PC-9 (cell line): Measurements from ENCODE around the gene NDUFAF4. TPM values are rescaled to one million over a fixed set of nuclear protein-coding genes. Genes with fewer than 3 reads are reported as not detected.

Source experiments
- BruUV-seq: library from RNA; stranded (reverse); fragments of 400-500 nt; replicated peaks from 2 replicates; lab custom pipeline; 2021; lab: Mats Ljungman, UMichigan
- CTCF ChIA-PET: fragments of 300-600 bp; sonication (Branson Sonifier 250); formaldehyde crosslinking; loops from one replicate; lab custom pipeline; 2022; ENCODE audit warnings: antibody characterized with exemption; lab: Charles Lee
- POLR2A ChIA-PET: fragments of 300-600 bp; sonication (Branson Sonifier 250); formaldehyde crosslinking; loops from one replicate; lab custom pipeline; 2022; ENCODE audit warnings: antibody characterized with exemption; ENCODE audit not compliant: unreplicated experiment; lab: Charles Lee
- DNase-seq, 2 experiments: peaks; one replicate each; pipeline versions ENCODE4 v3.0.0 to v3.0.0-alpha.2; 2015 to 2022; ENCODE audit warnings: mixed read lengths in 1 of 2
- H2AFZ ChIP-seq: fragments of 200-600 bp; sonication (generic); 2 replicates; pipeline ENCODE4 v1.8.1; 2017; ENCODE audit warnings: antibody characterized with exemption
- H3F3A ChIP-seq: fragments of 200-600 bp; sonication (generic); 2 replicates; pipeline ENCODE4 v1.8.1; 2017; ENCODE audit warnings: antibody characterized with exemption, mild to moderate bottlenecking, low read depth; ENCODE audit not compliant: insufficient read depth
- H3K27ac ChIP-seq: fragments of 200-600 bp; sonication (generic); 2 replicates; pipeline ENCODE4 v1.6.1; 2016; ENCODE audit warnings: mixed run types
- H3K27me3 ChIP-seq: fragments of 200-600 bp; sonication (generic); 2 replicates; pipeline ENCODE4 v1.6.1; 2016; ENCODE audit warnings: low read depth, mixed run types; ENCODE audit not compliant: insufficient read depth
- H3K36me3 ChIP-seq: fragments of 200-600 bp; sonication (generic); 2 replicates; pipeline ENCODE4 v1.6.1; 2016; ENCODE audit warnings: low read depth, mixed run types
- H3K4me1 ChIP-seq: fragments of 200-600 bp; sonication (generic); replicated peaks from 2 replicates; pipeline ENCODE4 v1.6.1; 2016; ENCODE audit warnings: mixed run types; ENCODE audit not compliant: insufficient read depth
- H3K4me2 ChIP-seq: fragments of 200-600 bp; sonication (generic); 2 replicates; pipeline ENCODE4 v1.6.1; 2017; ENCODE audit warnings: mixed run types
- H3K4me3 ChIP-seq: fragments of 200-600 bp; sonication (generic); 2 replicates; pipeline ENCODE4 v1.6.1; 2016; ENCODE audit warnings: mixed run types
- H3K79me2 ChIP-seq: fragments of 200-600 bp; sonication (generic); 2 replicates; pipeline ENCODE4 v1.6.1; 2017; ENCODE audit warnings: low read depth, mixed run types
- H3K9me2 ChIP-seq: fragments of 200-600 bp; sonication (generic); 2 replicates; pipeline ENCODE4 v1.8.1; 2017; ENCODE audit warnings: mild to moderate bottlenecking; ENCODE audit not compliant: insufficient read depth
- H3K9me3 ChIP-seq: fragments of 200-600 bp; sonication (generic); 2 replicates; pipeline ENCODE4 v1.8.1; 2016; ENCODE audit warnings: low read depth; ENCODE audit not compliant: insufficient read depth
- H4K20me1 ChIP-seq: fragments of 200-600 bp; sonication (generic); 2 replicates; pipeline ENCODE4 v1.8.1; 2017; ENCODE audit not compliant: insufficient read depth
- CTCF ChIP-seq: fragments of 200-600 bp; sonication (generic); conservative IDR thresholded peaks from 2 replicates; pipeline ENCODE4 v1.6.1; 2017; ENCODE audit warnings: mixed run types, antibody characterized with exemption, mild to moderate bottlenecking, moderate library complexity
- EZH2 ChIP-seq: fragments of 200-600 bp; sonication (generic); IDR thresholded peaks from 2 replicates; pipeline ENCODE4 v1.8.0; 2017; ENCODE audit warnings: antibody characterized with exemption, low read depth
- intact Hi-C: fragments of 100-400 bp; cut with micrococcal nuclease; formaldehyde crosslinking; loops from one replicate; pipeline ENCODE4 v1.10.0; 2022; ENCODE audit not compliant: unreplicated experiment
- total RNA-seq: library from RNA; stranded (reverse); gene quantifications from 2 replicates; pipeline ENCODE4 v1.2.3, GENCODE V29; 2021

The NDUFAF4 gene
- total RNA-seq, 1 experiment from 2014 or later: 35.7 TPM

- intact Hi-C loops: no loop called here
- no peaks in the 10 kb centered on the region for H3K4me1 ChIP-seq
- CTCF ChIA-PET: no interaction called here
Measured at GRCh38 chr6:96913621-96914020, 15.9 kb upstream of the NDUFAF4 start.

GRCh38 chr6:96911751-96912150 lies 14.1 kb upstream of the NDUFAF4 start:
- Histone ChIP-seq H3K36me3 (no peaks in the 10 kb centered on the region), H3K4me3 (no peak overlapping the region), H3K27ac (no peak overlapping the region), H3K79me2 (no peaks in the 10 kb centered on the region), H3K9me3 (no peaks in the 10 kb centered on the region), H4K20me1 (no peaks in the 10 kb centered on the region), H3K27me3 (no peaks in the 10 kb centered on the region), H3K9me2 (no peaks in the 10 kb centered on the region), H3K4me2 (no peak overlapping the region), H3F3A (peaks cover 10% of the 10 kb centered on the region; the same call in 1 of the 2 replicates), H3K4me1 (peaks cover 12% of the 10 kb centered on the region), H2AFZ (no peak overlapping the region)
- BruUV-seq: no TSS peak
- CTCF ChIA-PET: no interaction called here
- TF ChIP-seq CTCF (no peak), EZH2 (no peak)
- POLR2A ChIA-PET: no interaction called here
- no peak for DNase-seq
- intact Hi-C loops: no loop called here

More at GRCh38 chr6:96913621-96914020, 15.9 kb upstream of the NDUFAF4 start:
- Histone ChIP-seq H2AFZ (no peak overlapping the region), H3F3A (no peaks in the 10 kb centered on the region), H3K9me2 (no peaks in the 10 kb centered on the region), H3K4me2 (no peak overlapping the region), H3K27ac (no peak overlapping the region), H4K20me1 (no peaks in the 10 kb centered on the region), H3K4me3 (no peak overlapping the region), H3K36me3 (no peaks in the 10 kb centered on the region), H3K9me3 (no peaks in the 10 kb centered on the region), H3K79me2 (no peaks in the 10 kb centered on the region), H3K27me3 (no peaks in the 10 kb centered on the region)
- no peak for DNase-seq
- no peak for TF ChIP-seq CTCF
- TF ChIP-seq EZH2: no peak
- no TSS peak for BruUV-seq
- POLR2A ChIA-PET: no interaction called here

- no peaks in the 10 kb centered on the region for H3K79me2 ChIP-seq
- no peak overlapping the region for H2AFZ ChIP-seq
- H3F3A ChIP-seq: peaks cover 10% of the 10 kb centered on the region; the same call in 1 of the 2 replicates
- H3K9me2 ChIP-seq: no peaks in the 10 kb centered on the region
- POLR2A ChIA-PET: no interaction called here
- no peaks in the 10 kb centered on the region for H4K20me1 ChIP-seq
- no peak for DNase-seq
- BruUV-seq: no TSS peak
- no peak for TF ChIP-seq CTCF
- TF ChIP-seq EZH2: no peak
- CTCF ChIA-PET: no interaction called here
- H3K4me3 ChIP-seq: no peak overlapping the region
- intact Hi-C loops: no loop called here
- no peak overlapping the region for H3K4me2 ChIP-seq
- H3K9me3 ChIP-seq: no peaks in the 10 kb centered on the region
- H3K36me3 ChIP-seq: no peaks in the 10 kb centered on the region
- peaks cover 13% of the 10 kb centered on the region for H3K4me1 ChIP-seq
- no peaks in the 10 kb centered on the region for H3K27me3 ChIP-seq
- no peak overlapping the region for H3K27ac ChIP-seq
Measured at GRCh38 chr6:96911171-96911570, 13.5 kb upstream of the NDUFAF4 start.
